Transverse colon (tissue), 4 donors: ENCODE data around the gene VWA8. TPM values are rescaled to one million over a fixed set of nuclear protein-coding genes. Genes with fewer than 3 reads are reported as not detected.
"Not testable (repeated sequence)": the region's sequence is repeated elsewhere in the genome, so short reads cannot be mapped to it uniquely, and the experiment has no call there.

Experiments
- DNase-seq: peaks from one replicate; pipeline ENCODE4 v3.0.0-alpha.2; 2019
- H3K27ac ChIP-seq, 4 donors: fragments of 200-600 bp; sonication (generic); 2 replicates each; pipeline ENCODE4 v1.5.1; 2016 to 2018; ENCODE audit warnings: inconsistent platforms in 4 of 4
- H3K27me3 ChIP-seq: fragments of 200-600 bp; sonication (generic); 2 replicates; pipeline ENCODE4 v1.5.1; 2017; ENCODE audit warnings: inconsistent platforms
- H3K36me3 ChIP-seq, 4 donors: fragments of 200-600 bp; sonication (generic); 2 replicates each; pipeline ENCODE4 v1.5.1; 2017 to 2019; ENCODE audit warnings: inconsistent platforms in 4 of 4
- H3K4me1 ChIP-seq, 4 donors: fragments of 200-600 bp; sonication (generic); 2 replicates each; pipeline ENCODE4 v1.5.1; 2017 to 2020; ENCODE audit warnings: inconsistent platforms in 4 of 4
- H3K4me3 ChIP-seq, 4 donors: fragments of 200-600 bp; sonication (generic); 1 replicate in 1 of 4; 2 replicates in 3 of 4; pipeline versions ENCODE4 v1.5.1 to v1.6.1; 2017 to 2019; ENCODE audit warnings: inconsistent platforms in 4 of 4
- H3K9me3 ChIP-seq, 2 donors: fragments of 200-600 bp; sonication (generic); 2 replicates each; pipeline ENCODE4 v1.5.1; 2017 to 2019; ENCODE audit warnings: inconsistent platforms in 2 of 2
- CTCF ChIP-seq, 5 experiments: fragments of 200-600 bp in 3 of 5; fragments of 450-650 bp in 2 of 5; sonication (generic) in 3 of 5; IDR thresholded peaks; 1 replicate in 2 of 5; 2 replicates in 3 of 5; pipeline ENCODE4 v1.5.1; 2016 to 2017; ENCODE audit warnings: antibody characterized with exemption in 5 of 5, inconsistent platforms in 3 of 5, mild to moderate bottlenecking in 2 of 5, moderate library complexity in 1 of 5
- EP300 ChIP-seq: sonication (generic); formaldehyde crosslinking; IDR thresholded peaks from one replicate; pipeline ENCODE4 v1.6.1; 2017; ENCODE audit warnings: antibody characterized with exemption, low read depth
- POLR2A ChIP-seq: fragments of 450-650 bp; IDR thresholded peaks from one replicate; pipeline ENCODE4 v1.6.1; 2016; ENCODE audit warnings: antibody characterized with exemption, mild to moderate bottlenecking, moderate library complexity
- POLR2AphosphoS5 ChIP-seq, 3 donors: sonication (generic); formaldehyde crosslinking; IDR thresholded peaks; one replicate each; pipeline ENCODE4 v1.6.1; 2016; ENCODE audit warnings: antibody characterized with exemption in 3 of 3
- WGBS, 2 donors: methylation state at CpG; one replicate each; pipeline ENCODE4 v1.1.5; 2018; ENCODE audit warnings: low coverage in 1 of 2; 5-methylcytosine and 5-hydroxymethylcytosine counted together
- in situ Hi-C, 4 donors: fragments of 200-750 bp; cut with MboI; loops; one replicate each; pipeline versions ENCODE4 v1.15.0 to v1.15.1; 2017; ENCODE audit warnings: low sequenced_read_pairs in 3 of 4, low pct_ligation_motif_present in 1 of 4, low pct_unique_long_range_greater_than_20kb in 1 of 4
- intact Hi-C: fragments of 100-400 bp; cut with DNase I; formaldehyde crosslinking; loops from one replicate; pipeline ENCODE4 v1.15.1; 2023; ENCODE audit warnings: low total_unique reads
- total RNA-seq, 4 donors: library from RNA; depleted of rRNA; stranded (reverse); fragments of >200 nt; gene quantifications; one replicate each; pipeline ENCODE4 v1.1.0, GENCODE V29; 2016

The VWA8 gene
- total RNA-seq, 4 donors from 2014 or later, result 12.7 to 65.1 (median 35.0) TPM

DNA sequence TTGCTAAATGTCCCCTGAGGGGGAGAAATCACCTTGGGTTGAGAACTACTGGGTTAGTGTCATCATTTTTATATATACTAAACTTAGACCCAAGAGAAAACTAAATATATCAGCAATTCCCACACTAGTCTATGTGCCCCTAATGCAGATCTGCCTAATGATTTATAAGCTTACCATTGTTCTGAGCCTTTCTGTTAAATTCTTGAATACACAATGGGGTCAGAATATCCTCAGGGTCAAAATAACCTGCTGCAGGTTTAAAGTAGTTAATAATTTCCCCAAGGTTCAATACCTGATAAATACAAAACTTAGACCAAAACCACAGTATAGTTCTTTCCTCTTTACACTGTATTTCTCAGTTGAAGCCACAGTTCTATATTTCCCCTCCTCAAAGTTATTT is 4.6 kb downstream of the VWA8 start:
- peaks cover 0 to 18% (median 7%) of the 10 kb centered on the region in 4 donors for H3K4me1 ChIP-seq
- TF ChIP-seq EP300 (no peak), POLR2A (no peak), POLR2AphosphoS5 (IDR thresholded peaks at IDR 0.05) (no peak), CTCF (IDR thresholded peaks at IDR 0.05) (no peak)
- no peak overlapping the region for H3K27ac ChIP-seq
- no peak overlapping the region for H3K4me3 ChIP-seq
- in situ Hi-C loops (no loop called here), intact Hi-C loops (no loop called here)
- H3K36me3 ChIP-seq, result no peaks in the 10 kb centered on the region
- H3K9me3 ChIP-seq, result no peaks in the 10 kb centered on the region
- DNase-seq, result no peak
- H3K27me3 ChIP-seq, result no peaks in the 10 kb centered on the region

DNA sequence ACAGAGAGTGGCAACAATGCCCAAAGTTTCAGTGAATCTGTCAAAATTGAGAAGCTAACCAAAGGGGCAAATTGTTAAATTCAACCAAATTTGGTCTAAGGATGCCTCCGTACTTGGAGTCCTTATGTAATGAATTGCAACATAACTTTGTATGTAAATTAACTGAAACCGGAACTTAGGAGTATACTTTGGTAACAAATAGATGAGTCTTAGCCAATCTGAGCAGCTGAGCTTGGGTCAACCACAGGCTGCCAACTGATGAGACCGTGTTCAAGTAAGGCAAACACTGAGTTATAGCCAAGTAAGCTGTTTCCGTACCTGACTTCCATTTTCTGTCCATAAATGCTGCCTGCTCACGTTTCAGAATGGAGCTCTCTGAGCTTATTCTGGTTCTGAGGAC is 5.3 kb downstream of the VWA8 start:
- Histone ChIP-seq H3K9me3 (no peaks in the 10 kb centered on the region), H3K36me3 (no peaks in the 10 kb centered on the region), H3K4me3 (no peak overlapping the region), H3K27ac (no peak overlapping the region), H3K4me1 (peaks cover 0 to 18% (median 5%) of the 10 kb centered on the region in 4 donors), H3K27me3 (no peaks in the 10 kb centered on the region)
- intact Hi-C loops (no loop called here), in situ Hi-C loops (no loop called here)
- DNase-seq, result no peak
- no peak for TF ChIP-seq POLR2A
- no peak for TF ChIP-seq CTCF (IDR thresholded peaks at IDR 0.05)
- no peak for TF ChIP-seq EP300
- no peak for TF ChIP-seq POLR2AphosphoS5 (IDR thresholded peaks at IDR 0.05)
- WGBS, 2 donors, result 68 to 84% methylated on average over 3 to 5 of the region's 5 CpGs

DNA sequence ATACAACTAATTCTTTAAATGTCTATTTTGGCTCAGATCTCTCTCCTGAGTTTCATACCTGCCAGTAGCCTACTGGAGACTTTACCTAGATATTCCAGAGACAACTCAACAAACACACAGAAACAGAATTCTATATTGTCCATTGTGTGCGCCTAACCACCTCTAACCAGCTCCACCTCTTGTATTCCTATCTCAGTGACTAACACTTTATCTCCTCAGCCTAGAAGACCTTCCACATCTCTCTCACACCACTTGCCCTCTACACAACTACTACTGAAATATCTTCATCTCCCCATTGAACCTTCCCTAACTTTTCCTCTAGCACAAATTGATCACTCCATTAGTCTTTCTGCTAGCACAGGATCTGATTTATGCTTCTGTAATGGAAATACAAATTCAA is 6.7 kb downstream of the VWA8 start:
- DNase-seq, result no peak
- no peak for TF ChIP-seq EP300
- H3K9me3 ChIP-seq, result no peaks in the 10 kb centered on the region
- H3K4me1 ChIP-seq, result peaks cover 0 to 8% (median 0%) of the 10 kb centered on the region in 4 donors
- H3K4me3 ChIP-seq, result no peak overlapping the region
- no peaks in the 10 kb centered on the region for H3K36me3 ChIP-seq
- H3K27me3 ChIP-seq, result no peaks in the 10 kb centered on the region
- intact Hi-C loops (no loop called here), in situ Hi-C loops (no loop called here)
- 97 to 100% methylated on average over 1 of the region's 1 CpG for WGBS, 2 donors
- no peak overlapping the region for H3K27ac ChIP-seq

GRCh38 chr13:41952749-41953148 is 8.2 kb downstream of the VWA8 start:
- DNase-seq, result no peak
- Histone ChIP-seq H3K27ac (no peak overlapping the region), H3K27me3 (no peaks in the 10 kb centered on the region), H3K4me3 (no peak overlapping the region), H3K9me3 (no peaks in the 10 kb centered on the region), H3K4me1 (no peaks in the 10 kb centered on the region), H3K36me3 (no peaks in the 10 kb centered on the region)
- in situ Hi-C loops, result no loop called here
- intact Hi-C loops, result no loop called here
- WGBS, 2 donors, result 67 to 89% methylated on average over 3 of the region's 3 CpGs
- no peak for TF ChIP-seq CTCF (IDR thresholded peaks at IDR 0.05)
- TF ChIP-seq POLR2AphosphoS5 (IDR thresholded peaks at IDR 0.05), result no peak

DNA sequence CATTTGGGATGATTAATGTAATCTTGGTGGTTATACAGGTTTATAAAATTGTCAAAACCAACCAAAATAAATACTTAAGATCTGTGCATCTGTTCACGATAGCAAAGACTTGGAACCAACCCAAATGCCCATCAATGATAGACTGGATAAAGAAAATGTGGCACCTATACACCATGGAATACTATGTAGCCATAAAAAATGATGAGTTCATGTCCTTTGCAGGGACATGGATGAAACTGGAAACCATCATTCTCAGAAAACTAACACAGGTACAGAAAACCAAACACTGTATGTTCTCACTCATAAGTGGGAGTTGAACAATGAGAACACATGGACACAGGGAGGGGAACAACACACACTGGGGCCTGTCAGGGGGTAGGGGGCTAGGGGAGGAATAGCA is 11.8 kb downstream of the VWA8 start:
- in situ Hi-C loops, intact Hi-C loops, H3K4me1 ChIP-seq, H3K27me3 ChIP-seq, H3K27ac ChIP-seq, H3K4me3 ChIP-seq, H3K36me3 ChIP-seq, H3K9me3 ChIP-seq, DNase-seq: not testable (repeated sequence)
- 57 to 88% methylated on average over 1 of the region's 1 CpG for WGBS, 2 donors
